ENCODE results near the gene KHDRBS2.
"Not testable (repeated sequence)": the region's sequence is repeated elsewhere in the genome, so short reads cannot be mapped to it uniquely, and the experiment has no call there.

The KHDRBS2 gene

DNA sequence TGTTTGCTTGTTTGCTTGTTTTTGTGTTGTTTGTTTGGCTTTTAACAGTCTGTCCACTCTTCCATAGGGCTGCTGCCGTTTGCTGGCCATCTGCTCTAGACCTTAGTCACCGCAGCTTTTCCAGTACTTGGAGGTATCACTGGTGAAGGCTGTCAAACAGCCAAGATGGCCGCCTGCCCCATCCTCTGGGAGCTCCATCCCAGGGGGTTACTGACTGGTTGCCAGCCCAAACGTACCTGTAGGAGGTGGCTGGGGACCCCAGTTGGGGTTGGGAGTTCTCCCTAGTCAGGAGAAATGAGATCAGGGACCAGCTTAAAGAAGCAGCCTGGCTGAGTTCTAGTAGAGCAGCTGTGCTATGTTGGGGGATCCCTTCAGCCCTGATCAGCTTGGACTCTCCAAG, 418.4 kb downstream of the KHDRBS2 start:
- DNase-seq (ENCODE audit: low read depth, low spot score): no peak
- H3K27ac ChIP-seq: no peak overlapping the region
- no peaks in the 10 kb centered on the region for H3K9me3 ChIP-seq (ENCODE audit: low read depth, low read length)
- H3K4me3 ChIP-seq: no peak overlapping the region
- no peaks in the 10 kb centered on the region for H3K36me3 ChIP-seq (ENCODE audit: insufficient read depth, low read length)
- no peak overlapping the region for H3K9ac ChIP-seq (ENCODE audit: insufficient read length)
- TF ChIP-seq FOXP2 (optimal IDR thresholded peaks at IDR 0.05; ENCODE audit: control extremely low read depth, extremely low read length, insufficient read depth): no peak
- no peak for TF ChIP-seq EZH2 (IDR thresholded peaks at IDR 0.05)
- no peak for TF ChIP-seq POLR2AphosphoS5 (IDR thresholded peaks at IDR 0.05; ENCODE audit: borderline replicate concordance, low read depth, low read length)

DNA sequence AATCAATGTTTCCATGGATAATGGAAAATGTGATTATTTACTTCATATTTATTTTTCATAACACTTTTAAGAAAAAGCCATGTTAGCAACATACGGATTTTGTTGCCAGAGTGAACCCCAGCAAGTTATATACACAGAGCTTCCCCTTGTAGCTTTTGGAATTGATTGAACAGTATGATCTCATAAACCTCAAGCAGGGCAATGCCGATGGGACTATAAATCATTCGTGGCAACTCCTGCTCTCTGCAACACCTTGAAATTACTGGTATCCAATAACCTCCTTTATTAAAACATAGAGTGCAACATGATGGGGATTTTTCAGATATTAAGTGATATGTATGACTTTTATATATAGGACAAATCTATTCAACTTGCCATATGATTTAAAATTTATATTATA, 428.5 kb downstream of the KHDRBS2 start:
- Histone ChIP-seq H3K4me3 (no peak overlapping the region), H3K9me3 (ENCODE audit: low read depth, low read length) (no peaks in the 10 kb centered on the region), H3K36me3 (ENCODE audit: insufficient read depth, low read length) (no peaks in the 10 kb centered on the region), H3K9ac (ENCODE audit: insufficient read length) (no peak overlapping the region), H3K27ac (no peak overlapping the region)
- no peak for TF ChIP-seq EZH2 (IDR thresholded peaks at IDR 0.05)
- TF ChIP-seq POLR2AphosphoS5 (IDR thresholded peaks at IDR 0.05; ENCODE audit: borderline replicate concordance, low read depth, low read length): no peak
- no peak for TF ChIP-seq FOXP2 (optimal IDR thresholded peaks at IDR 0.05; ENCODE audit: control extremely low read depth, extremely low read length, insufficient read depth)
- no peak for DNase-seq (ENCODE audit: low read depth, low spot score)

DNA sequence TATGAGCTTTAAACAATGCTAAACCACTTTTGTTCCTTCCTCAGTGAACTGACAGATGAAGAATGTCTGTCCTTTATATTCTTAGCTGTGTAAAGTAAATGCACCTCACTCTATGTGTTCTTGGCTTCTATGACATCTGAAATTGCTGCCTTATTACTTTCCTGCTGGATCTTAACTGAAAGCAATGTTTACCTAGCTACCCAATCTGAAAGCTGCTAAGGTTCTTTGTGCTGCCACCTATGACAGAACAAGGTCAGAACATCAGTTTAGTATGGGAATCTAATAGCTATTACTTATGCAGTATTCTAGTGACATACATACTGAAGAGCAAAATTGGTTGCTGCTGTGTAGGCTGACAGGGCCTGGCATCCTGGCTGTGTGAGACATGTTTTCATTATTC, 444.1 kb downstream of the KHDRBS2 start:
- TF ChIP-seq FOXP2 (optimal IDR thresholded peaks at IDR 0.05; ENCODE audit: control extremely low read depth, extremely low read length, insufficient read depth) (no peak), EZH2 (IDR thresholded peaks at IDR 0.05) (no peak), POLR2AphosphoS5 (IDR thresholded peaks at IDR 0.05; ENCODE audit: borderline replicate concordance, low read depth, low read length) (no peak)
- no peak overlapping the region for H3K9ac ChIP-seq (ENCODE audit: insufficient read length)
- no peaks in the 10 kb centered on the region for H3K9me3 ChIP-seq (ENCODE audit: low read depth, low read length)
- H3K4me3 ChIP-seq: no peak overlapping the region
- no peak overlapping the region for H3K27ac ChIP-seq
- no peaks in the 10 kb centered on the region for H3K36me3 ChIP-seq (ENCODE audit: insufficient read depth, low read length)
- no peak for DNase-seq (ENCODE audit: low read depth, low spot score)

DNA sequence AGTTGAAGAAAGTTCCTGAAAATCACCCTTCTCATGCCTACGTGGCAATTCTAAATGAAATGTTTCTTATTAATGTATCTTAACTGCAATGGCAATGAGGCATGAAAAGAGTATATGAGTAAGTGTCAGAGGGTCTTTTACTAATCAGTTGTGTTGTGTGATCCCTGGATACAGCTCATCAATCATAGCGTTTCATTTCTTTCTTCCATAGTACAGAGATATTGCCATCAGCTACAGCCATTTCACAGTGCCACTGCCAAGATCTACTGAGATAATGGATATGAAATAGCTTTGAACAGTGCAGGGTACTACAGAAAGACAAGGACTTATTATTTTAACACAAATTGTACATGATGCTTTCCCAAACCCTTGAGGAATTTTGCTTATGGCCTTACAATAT, 450.8 kb downstream of the KHDRBS2 start:
- Histone ChIP-seq H3K27ac (no peak overlapping the region), H3K4me3 (no peak overlapping the region), H3K36me3 (ENCODE audit: insufficient read depth, low read length) (no peaks in the 10 kb centered on the region), H3K9ac (ENCODE audit: insufficient read length) (no peak overlapping the region), H3K9me3 (ENCODE audit: low read depth, low read length) (no peaks in the 10 kb centered on the region)
- TF ChIP-seq POLR2AphosphoS5 (IDR thresholded peaks at IDR 0.05; ENCODE audit: borderline replicate concordance, low read depth, low read length) (no peak), FOXP2 (optimal IDR thresholded peaks at IDR 0.05; ENCODE audit: control extremely low read depth, extremely low read length, insufficient read depth) (no peak), EZH2 (IDR thresholded peaks at IDR 0.05) (no peak)
- DNase-seq (ENCODE audit: low read depth, low spot score): no peak

DNA sequence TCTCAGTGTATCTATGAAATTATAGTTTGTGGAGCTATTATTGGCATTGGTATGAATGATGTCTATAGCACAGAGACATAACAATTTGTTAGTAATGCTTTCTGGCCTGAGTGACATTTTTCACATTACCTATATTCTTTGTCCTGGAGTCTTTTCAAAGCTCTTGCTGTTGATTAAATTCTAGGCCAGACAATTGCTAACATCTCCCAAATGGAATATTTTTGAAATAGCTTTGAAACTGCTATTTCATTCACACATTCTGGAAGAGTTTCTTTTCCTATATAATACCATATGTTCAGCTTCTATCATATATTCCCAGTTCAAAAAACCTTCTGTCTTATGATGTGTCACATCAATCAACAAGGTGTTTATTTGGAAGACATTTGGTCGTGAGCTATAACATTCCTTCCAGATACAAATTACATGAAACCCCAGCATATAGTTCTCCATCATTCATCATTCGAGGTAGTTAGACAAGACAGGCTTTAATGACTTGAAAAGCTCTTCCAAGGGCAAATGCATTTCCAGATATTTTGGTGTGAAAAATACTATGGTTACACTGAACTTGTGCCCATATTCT, 452.8 kb downstream of the KHDRBS2 start:
- TF ChIP-seq FOXP2 (optimal IDR thresholded peaks at IDR 0.05; ENCODE audit: control extremely low read depth, extremely low read length, insufficient read depth) (no peak), EZH2 (IDR thresholded peaks at IDR 0.05) (no peak), POLR2AphosphoS5 (IDR thresholded peaks at IDR 0.05; ENCODE audit: borderline replicate concordance, low read depth, low read length) (no peak)

DNA sequence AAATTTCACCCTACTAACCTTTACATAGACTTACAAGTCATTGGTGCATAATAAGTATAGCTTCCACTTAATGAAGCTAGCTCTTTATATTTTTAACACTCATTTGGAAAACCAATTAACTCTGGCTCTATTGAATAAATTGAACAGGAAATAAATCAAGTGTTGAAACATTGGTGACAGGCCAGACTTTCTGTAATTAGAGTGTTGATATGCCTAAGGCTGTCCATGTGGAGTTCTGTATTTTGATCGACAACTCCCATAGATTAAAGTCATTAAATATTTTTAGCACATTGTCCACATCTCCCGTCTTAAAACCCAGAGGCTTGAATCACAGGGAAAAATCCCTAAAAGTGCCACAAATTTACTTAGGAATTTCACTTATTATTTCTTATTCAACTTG, 468.3 kb downstream of the KHDRBS2 start:
- Histone ChIP-seq H3K36me3 (ENCODE audit: insufficient read depth, low read length) (no peaks in the 10 kb centered on the region), H3K4me3 (no peak overlapping the region), H3K27ac (no peak overlapping the region), H3K9me3 (ENCODE audit: low read depth, low read length) (no peaks in the 10 kb centered on the region), H3K9ac (ENCODE audit: insufficient read length) (no peak overlapping the region)
- TF ChIP-seq EZH2 (IDR thresholded peaks at IDR 0.05): no peak
- TF ChIP-seq FOXP2 (optimal IDR thresholded peaks at IDR 0.05; ENCODE audit: control extremely low read depth, extremely low read length, insufficient read depth): no peak
- no peak for TF ChIP-seq POLR2AphosphoS5 (IDR thresholded peaks at IDR 0.05; ENCODE audit: borderline replicate concordance, low read depth, low read length)
- DNase-seq (ENCODE audit: low read depth, low spot score): no peak

More for the DNA sequence above, 452.8 kb downstream of the KHDRBS2 start:
- Histone ChIP-seq H3K27ac (no peak overlapping the region), H3K36me3 (ENCODE audit: insufficient read depth, low read length) (no peaks in the 10 kb centered on the region), H3K4me3 (no peak overlapping the region), H3K9me3 (ENCODE audit: low read depth, low read length) (no peaks in the 10 kb centered on the region), H3K9ac (ENCODE audit: insufficient read length) (no peak overlapping the region)
- no peak for DNase-seq (ENCODE audit: low read depth, low spot score)

DNA sequence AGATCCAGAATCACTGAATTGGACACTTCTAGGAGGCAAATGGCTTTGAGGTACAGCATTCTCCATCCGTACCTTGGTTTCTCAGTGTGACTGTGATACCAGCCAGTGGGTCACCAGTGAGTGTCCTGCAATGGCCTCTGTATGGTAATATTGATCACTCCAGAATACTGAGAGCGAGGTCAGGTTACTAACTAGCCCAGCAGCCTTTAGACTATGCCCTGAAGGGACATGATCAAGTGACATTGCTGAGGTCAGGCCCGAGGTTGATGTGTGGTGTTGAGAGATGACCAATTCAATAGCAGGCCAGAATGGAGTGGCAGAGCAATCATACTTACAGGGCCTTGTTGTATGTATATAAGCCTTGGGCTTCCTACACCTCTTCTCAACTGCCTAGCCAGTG, 476.0 kb downstream of the KHDRBS2 start:
- H3K27ac ChIP-seq: no peak overlapping the region
- no peak for DNase-seq (ENCODE audit: low read depth, low spot score)
- no peaks in the 10 kb centered on the region for H3K9me3 ChIP-seq (ENCODE audit: low read depth, low read length)
- no peak overlapping the region for H3K4me3 ChIP-seq
- no peaks in the 10 kb centered on the region for H3K36me3 ChIP-seq (ENCODE audit: insufficient read depth, low read length)
- no peak overlapping the region for H3K9ac ChIP-seq (ENCODE audit: insufficient read length)
- no peak for TF ChIP-seq POLR2AphosphoS5 (IDR thresholded peaks at IDR 0.05; ENCODE audit: borderline replicate concordance, low read depth, low read length)
- TF ChIP-seq EZH2 (IDR thresholded peaks at IDR 0.05): no peak
- TF ChIP-seq FOXP2 (optimal IDR thresholded peaks at IDR 0.05; ENCODE audit: control extremely low read depth, extremely low read length, insufficient read depth): no peak

DNA sequence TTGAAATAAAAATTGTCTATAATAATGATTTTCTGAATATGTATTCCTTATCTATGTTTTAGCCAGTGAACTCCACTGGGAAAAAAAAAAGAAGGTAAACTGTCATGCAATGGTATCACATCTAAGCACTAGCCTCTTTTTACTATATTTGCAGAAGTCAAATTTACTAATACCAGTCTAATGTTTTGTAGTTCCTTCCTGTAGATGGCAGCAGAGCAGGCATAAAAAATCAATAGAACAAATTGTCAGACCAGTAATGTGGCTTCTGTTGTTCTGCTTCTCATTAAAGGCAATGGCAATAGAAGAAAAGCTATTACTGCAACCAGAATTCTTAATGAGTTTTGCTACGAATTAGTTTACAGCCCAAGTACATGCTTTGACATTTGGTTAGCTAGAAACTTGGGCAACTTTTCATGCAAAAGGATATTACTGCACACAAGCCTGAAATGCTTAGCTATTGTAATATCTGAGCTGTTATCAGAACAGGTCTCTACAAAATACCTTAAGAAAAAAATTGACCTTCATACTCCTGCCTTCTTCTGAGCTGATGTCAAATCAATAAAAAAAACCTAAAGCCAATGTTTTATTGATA, 476.9 kb downstream of the KHDRBS2 start:
- Histone ChIP-seq H3K9ac (ENCODE audit: insufficient read length) (no peak overlapping the region), H3K36me3 (ENCODE audit: insufficient read depth, low read length) (no peaks in the 10 kb centered on the region), H3K4me3 (no peak overlapping the region), H3K27ac (no peak overlapping the region), H3K9me3 (ENCODE audit: low read depth, low read length) (no peaks in the 10 kb centered on the region)
- no peak for TF ChIP-seq FOXP2 (optimal IDR thresholded peaks at IDR 0.05; ENCODE audit: control extremely low read depth, extremely low read length, insufficient read depth)
- no peak for TF ChIP-seq POLR2AphosphoS5 (IDR thresholded peaks at IDR 0.05; ENCODE audit: borderline replicate concordance, low read depth, low read length)
- no peak for TF ChIP-seq EZH2 (IDR thresholded peaks at IDR 0.05)
- peak; percentile 26 for DNase-seq (ENCODE audit: low read depth, low spot score)

DNA sequence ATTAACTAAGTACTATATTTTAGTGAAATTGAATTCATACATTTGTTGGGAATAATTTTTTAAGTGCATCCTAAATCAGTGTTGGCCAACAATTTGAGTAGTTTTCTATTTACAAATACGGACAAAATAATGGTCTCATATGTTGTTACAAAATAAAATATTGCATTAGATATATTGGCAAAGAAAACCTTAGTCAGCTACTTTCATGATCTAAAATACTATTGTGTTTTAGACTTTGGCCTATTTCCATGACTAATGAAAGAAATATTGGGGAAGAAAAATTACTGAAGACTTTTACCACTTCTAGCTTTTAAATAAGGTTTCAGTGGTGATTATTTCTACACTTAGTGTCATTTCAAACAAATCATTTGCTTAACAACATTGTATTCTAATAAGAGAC, 498.0 kb downstream of the KHDRBS2 start:
- Histone ChIP-seq H3K27ac (no peak overlapping the region), H3K4me3 (no peak overlapping the region), H3K36me3 (ENCODE audit: insufficient read depth, low read length) (no peaks in the 10 kb centered on the region), H3K9me3 (ENCODE audit: low read depth, low read length) (no peaks in the 10 kb centered on the region), H3K9ac (ENCODE audit: insufficient read length) (no peak overlapping the region)
- TF ChIP-seq FOXP2 (optimal IDR thresholded peaks at IDR 0.05; ENCODE audit: control extremely low read depth, extremely low read length, insufficient read depth): no peak
- TF ChIP-seq POLR2AphosphoS5 (IDR thresholded peaks at IDR 0.05; ENCODE audit: borderline replicate concordance, low read depth, low read length): no peak
- no peak for TF ChIP-seq EZH2 (IDR thresholded peaks at IDR 0.05)
- no peak for DNase-seq (ENCODE audit: low read depth, low spot score)

DNA sequence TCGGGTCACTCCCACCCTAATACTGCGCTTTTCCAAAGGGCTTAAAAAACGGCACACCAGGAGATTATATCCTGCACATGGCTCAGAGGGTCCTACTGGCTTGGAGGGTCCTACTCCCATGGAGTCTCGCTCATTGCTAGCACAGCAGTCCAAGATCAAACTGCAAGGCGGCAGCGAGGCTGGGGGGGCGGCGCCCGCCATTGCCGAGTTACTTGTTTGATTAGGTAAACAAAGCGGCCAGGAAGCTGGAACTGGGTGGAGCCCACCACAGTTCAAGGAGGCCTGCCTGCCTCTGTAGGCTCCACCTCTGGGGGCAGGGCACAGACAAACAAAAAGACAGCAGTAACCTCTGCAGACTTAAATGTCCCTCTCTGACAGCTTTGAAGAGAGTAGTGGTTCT, 516.6 kb downstream of the KHDRBS2 start:
- not testable (repeated sequence) for H3K4me3 ChIP-seq; H3K36me3 ChIP-seq (ENCODE audit: insufficient read depth, low read length); H3K9me3 ChIP-seq (ENCODE audit: low read depth, low read length); H3K9ac ChIP-seq (ENCODE audit: insufficient read length); DNase-seq (ENCODE audit: low read depth, low spot score); H3K27ac ChIP-seq

All from SK-N-MC (cell line).